NCI-H2196 (cell line): Measurements from ENCODE around the gene KCNMB3.
"Not testable (repeated sequence)": the region's sequence is repeated elsewhere in the genome, so short reads cannot be mapped to it uniquely, and the experiment has no call there.

Experiments
- DNase-seq: peaks from one replicate; lab custom pipeline; 2025; ENCODE audit not compliant: unreplicated experiment; lab: John Stamatoyannopoulos, UW

The KCNMB3 gene

GRCh38 chr3:179265092-179265491, 14.2 kb upstream of the KCNMB3 start:
- no peak for DNase-seq

DNA sequence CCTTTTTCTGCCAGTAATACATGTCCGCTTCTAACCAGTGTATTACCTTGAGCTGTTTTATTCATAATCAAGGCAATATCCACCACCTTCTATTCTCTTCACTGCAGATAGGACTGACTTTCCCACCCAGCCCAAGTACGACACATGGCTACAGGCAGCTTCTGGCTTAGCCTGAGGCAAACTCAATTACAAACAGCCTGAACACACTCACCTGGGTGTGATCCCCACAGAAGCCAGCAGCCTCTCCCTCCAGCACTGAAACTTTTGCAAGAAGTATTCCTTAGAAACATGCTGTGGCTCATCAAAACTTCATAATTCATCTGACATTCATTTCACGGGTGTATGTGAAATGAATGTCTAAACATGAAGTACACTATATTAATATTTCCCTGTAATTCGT, 13.5 kb upstream of the KCNMB3 start:
- DNase-seq = no peak

- no peak for DNase-seq
These were observed 12.2 kb upstream of the KCNMB3 start for GRCh38 chr3:179263134-179263533.

GRCh38 chr3:179260949-179261765, 10.2 kb upstream of the KCNMB3 start:
- DNase-seq = peak; percentile 82

DNA sequence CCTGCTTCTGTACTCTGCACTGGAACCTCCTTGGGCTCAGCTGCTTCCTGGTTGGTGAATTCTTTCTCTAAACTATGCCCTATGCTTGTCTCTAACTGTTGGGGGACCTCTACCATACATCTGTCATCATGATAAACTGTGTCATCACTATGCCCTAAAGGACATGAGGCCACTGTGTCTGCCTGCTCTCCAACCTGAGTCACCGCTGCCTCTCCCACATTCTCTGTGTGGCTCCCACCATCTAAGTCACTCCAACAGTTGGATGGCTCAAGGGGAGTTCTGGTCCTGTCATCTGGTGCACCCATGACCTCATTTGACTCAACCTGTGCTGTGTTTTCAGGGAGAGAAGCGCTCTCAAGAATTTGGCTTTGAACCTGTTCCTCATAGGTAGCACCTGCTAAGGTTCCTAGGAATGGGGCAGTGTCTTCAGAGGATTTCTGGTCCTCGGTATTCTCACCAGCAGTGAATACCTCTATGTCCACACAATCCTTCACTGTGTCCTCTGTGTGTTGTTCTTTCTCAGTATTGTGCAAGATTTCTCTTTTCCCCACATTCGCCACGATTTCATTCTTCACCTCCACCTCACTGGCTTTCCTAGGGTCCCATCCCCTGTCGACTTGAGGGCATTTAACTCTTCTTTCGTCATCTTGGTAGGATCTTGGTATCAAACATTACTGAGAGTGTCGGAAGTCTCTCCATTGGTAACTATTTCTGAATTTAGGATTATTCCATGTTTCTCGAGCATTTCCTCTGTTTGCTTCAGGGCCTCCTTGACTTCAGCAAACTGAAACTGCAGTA, 9.2 kb upstream of the KCNMB3 start:
- not testable (repeated sequence) for DNase-seq

- DNase-seq = no peak
These were observed 7.9 kb upstream of the KCNMB3 start for GRCh38 chr3:179258820-179259219.

DNA sequence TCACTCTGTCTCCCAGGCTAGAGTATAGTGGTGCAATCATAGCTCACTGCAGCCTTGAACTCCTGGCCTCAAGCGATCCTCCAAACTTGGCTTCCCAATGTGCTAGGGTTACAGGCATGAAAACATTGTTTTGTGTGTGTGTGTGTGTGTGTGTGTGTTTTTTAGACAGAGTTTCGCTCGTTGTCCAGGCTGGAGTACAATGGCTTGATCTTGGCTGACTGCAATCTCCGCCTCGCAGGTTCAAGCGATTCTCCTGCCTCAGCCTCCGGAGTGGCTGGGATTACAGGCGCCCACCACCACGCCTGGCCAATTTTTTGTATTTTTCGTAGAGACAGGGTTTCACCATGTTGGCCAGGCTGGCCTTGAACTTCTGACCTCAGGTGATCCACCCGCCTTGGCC, 6.8 kb upstream of the KCNMB3 start:
- not testable (repeated sequence) for DNase-seq

- no peak for DNase-seq
These were observed 5.9 kb upstream of the KCNMB3 start for GRCh38 chr3:179256813-179257212.

DNA sequence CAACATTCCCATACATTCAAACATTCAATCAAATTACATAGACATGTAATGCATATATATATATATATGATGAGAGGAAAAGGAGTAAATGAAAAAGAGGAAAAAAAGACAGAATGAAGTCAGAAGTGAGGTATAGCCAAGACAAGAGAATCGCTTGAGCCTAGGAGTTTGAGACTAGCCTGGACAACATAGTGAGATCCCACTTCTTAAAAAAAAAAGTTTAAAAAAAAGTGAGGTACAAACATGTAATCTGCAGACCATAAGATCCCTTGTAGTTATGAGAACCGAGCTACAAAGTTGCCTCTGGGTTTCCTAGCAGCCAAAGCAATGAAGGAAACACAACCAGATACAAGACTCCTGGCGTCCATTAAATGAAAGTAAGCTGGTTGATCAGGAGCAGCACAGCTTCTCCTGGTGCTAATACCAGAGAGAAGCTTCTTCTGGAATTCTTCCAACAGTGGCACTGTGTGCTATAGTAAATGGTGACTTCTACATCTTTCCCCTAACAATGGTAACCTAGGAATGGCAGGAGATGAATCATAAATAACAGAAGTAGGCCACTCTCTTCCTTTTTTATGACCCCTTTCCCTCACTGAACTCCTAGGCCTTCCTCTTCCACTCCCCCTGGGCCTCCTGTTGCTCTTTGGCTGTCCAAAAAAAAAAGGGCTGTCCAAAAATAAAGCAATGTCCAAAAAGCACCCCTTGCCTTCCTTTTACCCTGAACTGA, 3.5 kb downstream of the KCNMB3 start:
- DNase-seq = no peak

- no peak for DNase-seq
These were observed 6.0 kb downstream of the KCNMB3 start for GRCh38 chr3:179244878-179245277.

DNA sequence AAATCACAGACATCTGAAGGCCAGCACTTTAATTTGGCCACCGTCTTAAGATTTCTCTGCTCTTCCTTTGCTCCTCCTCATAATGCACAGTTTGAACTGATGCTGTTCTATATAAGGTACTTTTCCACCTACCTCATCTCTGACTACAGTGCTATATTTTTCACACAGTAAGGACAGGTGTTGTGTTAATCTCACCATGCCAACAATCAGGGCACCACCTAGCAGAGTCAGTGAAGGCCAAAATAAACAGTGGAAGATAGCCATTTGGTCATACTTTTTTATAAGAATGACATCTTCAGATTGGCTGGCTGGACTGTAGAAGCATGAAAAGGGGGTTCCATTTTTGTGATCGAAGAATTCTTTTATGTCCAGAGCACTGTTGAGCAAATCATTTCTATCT, 8.1 kb downstream of the KCNMB3 start:
- DNase-seq = not testable (repeated sequence)

DNA sequence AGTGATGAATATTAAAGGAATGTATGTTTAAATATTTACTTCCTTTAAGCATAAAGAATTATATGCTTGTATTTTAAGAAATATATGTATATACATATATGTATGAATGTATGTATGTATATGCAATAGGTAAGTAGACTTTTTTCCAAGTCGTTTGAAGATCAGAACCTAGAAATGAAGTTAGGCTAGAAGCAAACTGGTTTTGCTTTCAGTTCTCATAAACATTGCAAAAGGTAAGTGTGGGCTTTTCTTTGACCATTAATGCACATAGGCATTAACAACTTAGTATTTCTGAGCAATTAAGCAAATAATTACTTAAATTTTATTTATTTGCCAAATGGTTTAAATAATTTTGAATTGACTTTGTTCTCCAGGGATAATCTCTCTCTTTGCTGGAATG, 10.6 kb downstream of the KCNMB3 start:
- not testable (repeated sequence) for DNase-seq

DNA sequence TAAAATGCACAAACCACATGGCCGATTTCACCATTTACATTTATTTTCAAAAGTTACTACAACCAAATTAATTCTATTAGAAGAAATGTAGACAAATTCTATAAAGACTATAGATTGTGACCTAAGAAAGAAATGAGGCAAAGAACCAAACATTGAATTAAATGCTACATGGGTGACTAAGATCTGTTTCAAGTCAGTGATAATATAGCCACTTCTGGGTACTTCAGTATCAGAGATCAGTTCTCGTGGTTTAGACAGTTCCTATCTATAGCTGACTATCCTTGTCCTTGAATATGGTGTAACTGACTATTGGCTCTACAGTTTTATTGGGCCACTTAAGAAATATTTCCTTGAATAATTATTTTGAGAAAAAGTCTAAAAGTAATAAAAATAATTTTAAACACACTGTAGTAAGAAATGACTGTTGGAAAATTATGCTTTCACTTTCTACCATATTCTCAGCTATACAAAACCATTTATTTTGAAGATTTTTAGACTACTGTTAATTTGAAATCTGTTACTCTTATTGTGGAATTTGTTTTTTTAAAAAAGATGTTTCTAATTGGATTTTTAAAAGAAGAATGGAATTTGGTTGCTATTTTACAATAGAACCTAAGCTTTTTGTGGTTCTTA, 14.1 kb downstream of the KCNMB3 start:
- no peak for DNase-seq

DNA sequence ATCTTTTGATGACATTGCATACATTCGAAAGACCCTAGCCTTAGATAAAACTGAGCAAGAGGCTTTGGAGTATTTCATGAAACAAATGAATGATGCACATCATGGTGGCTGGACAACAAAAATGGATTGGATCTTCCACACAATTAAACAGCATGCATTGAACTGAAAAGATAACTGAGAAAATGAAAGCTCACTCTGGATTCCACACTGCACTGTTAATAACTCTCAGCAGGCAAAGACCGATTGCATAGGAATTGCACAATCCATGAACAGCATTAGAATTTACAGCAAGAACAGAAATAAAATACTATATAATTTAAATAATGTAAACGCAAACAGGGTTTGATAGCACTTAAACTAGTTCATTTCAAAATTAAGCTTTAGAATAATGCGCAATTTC, 16.7 kb downstream of the KCNMB3 start:
- DNase-seq = no peak

- DNase-seq = no peak
These were observed 17.9 kb downstream of the KCNMB3 start for GRCh38 chr3:179233043-179233442.

- no peak for DNase-seq
These were observed 21.7 kb downstream of the KCNMB3 start for GRCh38 chr3:179229177-179229576.

GRCh38 chr3:179227349-179227748, 23.6 kb downstream of the KCNMB3 start:
- DNase-seq = no peak

- DNase-seq = no peak
These were observed 26.3 kb downstream of the KCNMB3 start for GRCh38 chr3:179224584-179224983.

DNA sequence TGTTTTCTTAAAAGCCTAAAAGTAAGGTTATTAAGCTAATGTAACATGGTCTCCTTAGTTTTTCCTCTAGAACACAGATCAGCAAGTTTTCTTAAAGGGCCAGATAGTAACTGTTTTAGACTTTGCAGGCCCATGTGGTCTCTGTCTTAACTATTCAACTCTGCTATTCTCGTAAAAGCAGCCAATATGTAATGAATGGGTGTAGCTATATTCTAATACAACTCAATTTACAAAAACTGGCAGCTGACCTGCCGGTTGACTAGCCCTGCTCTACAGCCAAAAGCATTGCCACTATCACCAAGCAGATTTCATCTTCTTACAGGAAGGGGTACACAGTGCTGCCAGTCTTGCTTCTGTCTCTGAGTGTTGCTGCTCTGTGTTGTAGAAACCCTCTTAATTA, 27.4 kb downstream of the KCNMB3 start:
- no peak for DNase-seq

GRCh38 chr3:179218213-179218612, 32.7 kb downstream of the KCNMB3 start:
- DNase-seq = not testable (repeated sequence)

DNA sequence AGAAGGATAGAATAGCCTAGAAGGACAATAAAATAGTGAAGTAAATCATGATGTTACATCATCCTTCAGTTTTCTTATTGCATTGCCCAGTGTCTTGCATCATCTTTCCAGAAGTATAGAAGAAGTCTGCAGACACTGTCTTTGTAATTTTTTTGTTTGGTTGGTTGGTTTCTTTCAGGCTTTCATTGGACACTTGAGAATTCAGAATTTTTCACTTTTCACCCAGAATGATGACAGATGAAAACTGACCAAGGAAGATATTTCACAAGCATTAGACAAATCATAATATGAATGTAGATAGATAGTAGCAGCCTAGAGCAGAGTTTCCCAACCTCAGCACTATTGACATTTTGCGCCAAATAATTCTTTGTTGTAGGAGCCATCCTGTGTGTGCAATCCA, 35.4 kb downstream of the KCNMB3 start:
- not testable (repeated sequence) for DNase-seq
